ENCODE results near the gene CSRNP3. TPM values are rescaled to one million over a fixed set of nuclear protein-coding genes. Genes with fewer than 3 reads are reported as not detected.

Gene CSRNP3, protein sequence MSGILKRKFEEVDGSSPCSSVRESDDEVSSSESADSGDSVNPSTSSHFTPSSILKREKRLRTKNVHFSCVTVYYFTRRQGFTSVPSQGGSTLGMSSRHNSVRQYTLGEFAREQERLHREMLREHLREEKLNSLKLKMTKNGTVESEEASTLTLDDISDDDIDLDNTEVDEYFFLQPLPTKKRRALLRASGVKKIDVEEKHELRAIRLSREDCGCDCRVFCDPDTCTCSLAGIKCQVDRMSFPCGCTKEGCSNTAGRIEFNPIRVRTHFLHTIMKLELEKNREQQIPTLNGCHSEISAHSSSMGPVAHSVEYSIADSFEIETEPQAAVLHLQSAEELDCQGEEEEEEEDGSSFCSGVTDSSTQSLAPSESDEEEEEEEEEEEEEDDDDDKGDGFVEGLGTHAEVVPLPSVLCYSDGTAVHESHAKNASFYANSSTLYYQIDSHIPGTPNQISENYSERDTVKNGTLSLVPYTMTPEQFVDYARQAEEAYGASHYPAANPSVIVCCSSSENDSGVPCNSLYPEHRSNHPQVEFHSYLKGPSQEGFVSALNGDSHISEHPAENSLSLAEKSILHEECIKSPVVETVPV
- polyA plus RNA-seq (2012; ENCODE audit: missing spikeins) = 0.11 TPM

DNA sequence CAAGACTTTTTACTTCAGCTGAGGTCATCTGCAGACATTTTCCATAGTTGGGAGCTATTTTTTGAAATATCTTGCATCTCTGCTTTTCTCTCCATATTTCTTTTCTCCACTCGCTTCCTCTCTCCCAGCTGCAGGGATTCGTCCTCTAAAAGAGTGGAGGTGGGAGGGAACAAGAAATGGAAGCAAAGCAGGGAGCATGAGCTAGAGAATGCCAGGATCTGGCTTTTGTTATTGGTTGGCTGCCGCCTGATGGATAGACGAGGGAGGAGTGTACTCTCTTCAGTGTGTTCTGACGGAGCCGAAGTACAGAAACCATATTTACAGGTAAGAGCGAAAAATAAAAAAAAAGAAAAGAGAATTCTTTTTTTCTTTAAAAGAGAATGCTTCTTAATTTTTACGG, at the start of gene CSRNP3:
Gene CSRNP3 (plus strand): TSS at position 282 of the 400 bp plus-strand sequence. CDS start 125,368 bp downstream, outside the sequence.
- DNase-seq (ENCODE audit: insufficient read length) (no peak), FAIRE-seq (no peak)
- TF ChIP-seq POLR2A (IDR thresholded peaks at IDR 0.05; ENCODE audit: low read depth, low read length) (no peak), TAF1 (IDR thresholded peaks at IDR 0.05; ENCODE audit: borderline replicate concordance, low read depth, low read length) (no peak), POLR2AphosphoS5 (IDR thresholded peaks at IDR 0.05; ENCODE audit: low read depth, low read length) (no peak)

DNA sequence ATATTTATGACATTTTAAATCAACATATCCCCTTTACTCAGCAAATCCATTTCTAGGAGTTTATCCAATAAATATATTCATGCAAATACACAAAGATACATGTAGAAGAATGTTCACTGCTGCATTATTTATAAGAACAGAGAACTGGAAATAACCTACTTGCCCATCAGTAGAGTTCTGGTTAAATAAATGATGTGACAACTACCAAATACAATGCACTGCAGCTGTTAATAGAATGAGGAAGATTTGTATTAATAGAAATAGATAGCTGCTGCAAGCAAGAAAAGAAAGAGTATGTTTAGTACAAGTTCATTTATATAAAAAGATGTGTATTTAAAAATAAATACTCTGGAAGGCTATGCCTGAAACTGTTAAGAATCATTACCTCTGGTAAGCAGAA, 49.3 kb upstream of the CSRNP3 start:
- DNase-seq (ENCODE audit: insufficient read length) (no peak), FAIRE-seq (no peak)
- no peak for TF ChIP-seq POLR2AphosphoS5 (IDR thresholded peaks at IDR 0.05; ENCODE audit: low read depth, low read length)
- TF ChIP-seq POLR2A (IDR thresholded peaks at IDR 0.05; ENCODE audit: low read depth, low read length) = no peak
- TF ChIP-seq TAF1 (IDR thresholded peaks at IDR 0.05; ENCODE audit: borderline replicate concordance, low read depth, low read length) = no peak

DNA sequence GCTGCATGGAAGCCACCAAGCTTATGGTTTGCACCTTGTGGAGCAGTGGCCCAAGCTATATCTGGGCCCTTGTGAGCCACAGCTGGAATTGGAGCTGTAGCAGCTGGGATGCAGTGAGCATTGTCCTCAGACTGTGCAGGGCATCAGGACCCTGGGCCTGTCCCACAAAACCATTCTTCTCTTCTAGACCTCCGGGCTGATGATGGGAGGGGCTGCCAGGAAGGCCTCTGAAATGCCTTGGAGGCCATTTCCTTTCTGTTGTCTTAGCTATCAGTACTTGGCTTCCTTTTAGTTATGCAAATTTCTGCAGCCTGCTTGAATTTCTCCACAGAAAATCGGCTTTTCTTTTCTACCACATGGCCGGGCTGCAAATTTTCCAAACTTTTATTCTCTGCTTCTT, 46.4 kb upstream of the CSRNP3 start:
- FAIRE-seq = no peak
- no peak for TF ChIP-seq TAF1 (IDR thresholded peaks at IDR 0.05; ENCODE audit: borderline replicate concordance, low read depth, low read length)
- TF ChIP-seq POLR2AphosphoS5 (IDR thresholded peaks at IDR 0.05; ENCODE audit: low read depth, low read length) = no peak
- no peak for TF ChIP-seq POLR2A (IDR thresholded peaks at IDR 0.05; ENCODE audit: low read depth, low read length)
- DNase-seq (ENCODE audit: insufficient read length) = no peak

DNA sequence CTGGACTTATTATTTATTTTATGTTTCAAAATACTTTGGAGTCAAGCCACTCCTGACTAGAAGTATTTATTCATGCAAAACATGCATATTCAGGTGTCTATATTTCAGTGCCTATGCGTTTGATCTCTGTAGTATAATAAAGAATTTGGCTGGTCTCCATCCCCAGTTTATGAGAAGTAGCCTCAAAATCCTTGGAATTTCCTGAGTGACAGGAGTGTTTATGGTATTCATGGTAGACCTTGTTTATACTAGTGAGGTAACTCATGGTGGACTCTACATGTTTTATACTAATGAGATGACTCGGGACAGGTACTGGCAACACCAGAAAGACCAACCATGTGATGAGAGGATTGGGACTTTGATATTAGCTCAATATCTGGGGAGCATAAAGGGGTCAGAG, 43.9 kb upstream of the CSRNP3 start:
- TF ChIP-seq POLR2A (IDR thresholded peaks at IDR 0.05; ENCODE audit: low read depth, low read length) (no peak), TAF1 (IDR thresholded peaks at IDR 0.05; ENCODE audit: borderline replicate concordance, low read depth, low read length) (no peak), POLR2AphosphoS5 (IDR thresholded peaks at IDR 0.05; ENCODE audit: low read depth, low read length) (no peak)
- FAIRE-seq (no peak), DNase-seq (ENCODE audit: insufficient read length) (no peak)

DNA sequence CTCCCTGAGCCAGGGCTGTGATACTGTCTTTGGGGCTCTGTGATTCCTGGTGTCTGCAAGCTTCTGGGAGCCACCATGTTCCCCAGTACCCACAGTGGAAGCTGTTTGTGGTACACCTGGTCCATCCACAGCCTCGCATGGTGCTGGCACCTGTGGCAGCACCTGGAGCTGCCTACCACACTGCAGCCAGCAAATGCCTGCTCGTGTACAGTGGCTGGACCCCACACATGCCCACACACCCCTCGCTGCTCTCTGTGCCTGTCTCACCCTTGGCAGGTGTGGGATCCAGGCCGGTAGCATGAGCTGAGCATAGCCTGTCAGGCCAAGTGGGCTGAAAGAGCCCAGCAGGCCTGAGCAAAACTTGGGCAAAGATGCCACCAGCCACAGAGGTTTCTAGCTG, 41.8 kb upstream of the CSRNP3 start:
- TF ChIP-seq TAF1 (IDR thresholded peaks at IDR 0.05; ENCODE audit: borderline replicate concordance, low read depth, low read length) (no peak), POLR2A (IDR thresholded peaks at IDR 0.05; ENCODE audit: low read depth, low read length) (no peak), POLR2AphosphoS5 (IDR thresholded peaks at IDR 0.05; ENCODE audit: low read depth, low read length) (no peak)
- no peak for FAIRE-seq
- no peak for DNase-seq (ENCODE audit: insufficient read length)

DNA sequence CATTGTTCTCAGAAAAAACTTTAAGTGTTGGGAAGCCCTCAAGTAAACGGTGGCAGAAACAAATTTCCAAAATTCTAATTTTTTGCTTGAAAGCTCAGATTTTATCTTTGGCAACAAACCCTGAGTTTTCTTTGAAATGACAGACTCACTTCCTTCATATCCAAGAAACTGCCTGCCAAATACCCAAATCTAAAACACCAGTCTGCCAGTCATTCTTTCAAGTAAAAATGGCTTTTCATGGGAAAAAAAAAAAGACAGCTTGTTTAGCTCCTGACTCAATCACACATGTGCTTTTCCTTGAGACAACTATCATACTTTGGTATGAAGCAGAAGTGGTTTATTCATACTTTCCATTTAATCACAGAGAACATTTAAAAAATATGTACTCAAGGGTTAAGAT, 40.6 kb upstream of the CSRNP3 start:
- TF ChIP-seq POLR2AphosphoS5 (IDR thresholded peaks at IDR 0.05; ENCODE audit: low read depth, low read length) (no peak), TAF1 (IDR thresholded peaks at IDR 0.05; ENCODE audit: borderline replicate concordance, low read depth, low read length) (no peak), POLR2A (IDR thresholded peaks at IDR 0.05; ENCODE audit: low read depth, low read length) (no peak)
- FAIRE-seq (no peak), DNase-seq (ENCODE audit: insufficient read length) (no peak)

DNA sequence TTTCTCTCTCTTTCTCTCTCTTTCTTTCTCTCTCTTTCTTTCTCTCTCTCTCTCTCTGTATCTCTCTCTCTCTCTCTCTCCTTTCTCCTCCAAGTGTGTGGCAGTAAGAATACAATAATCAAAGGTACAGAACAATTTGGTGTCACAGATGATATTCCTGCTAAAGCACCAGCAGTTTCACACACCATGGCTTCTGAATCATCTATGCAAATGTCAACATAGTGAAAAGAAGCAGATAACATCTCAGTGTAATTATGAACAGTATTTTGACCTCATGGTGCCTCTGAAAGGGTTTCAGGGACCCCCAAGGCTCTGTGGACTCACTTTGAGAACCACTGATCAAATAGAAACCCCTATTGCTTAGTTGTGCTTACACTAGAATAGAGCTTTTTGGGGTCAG, 38.5 kb upstream of the CSRNP3 start:
- DNase-seq (ENCODE audit: insufficient read length) = no peak
- FAIRE-seq = no peak
- TF ChIP-seq POLR2A (IDR thresholded peaks at IDR 0.05; ENCODE audit: low read depth, low read length) (no peak), TAF1 (IDR thresholded peaks at IDR 0.05; ENCODE audit: borderline replicate concordance, low read depth, low read length) (no peak), POLR2AphosphoS5 (IDR thresholded peaks at IDR 0.05; ENCODE audit: low read depth, low read length) (no peak)

DNA sequence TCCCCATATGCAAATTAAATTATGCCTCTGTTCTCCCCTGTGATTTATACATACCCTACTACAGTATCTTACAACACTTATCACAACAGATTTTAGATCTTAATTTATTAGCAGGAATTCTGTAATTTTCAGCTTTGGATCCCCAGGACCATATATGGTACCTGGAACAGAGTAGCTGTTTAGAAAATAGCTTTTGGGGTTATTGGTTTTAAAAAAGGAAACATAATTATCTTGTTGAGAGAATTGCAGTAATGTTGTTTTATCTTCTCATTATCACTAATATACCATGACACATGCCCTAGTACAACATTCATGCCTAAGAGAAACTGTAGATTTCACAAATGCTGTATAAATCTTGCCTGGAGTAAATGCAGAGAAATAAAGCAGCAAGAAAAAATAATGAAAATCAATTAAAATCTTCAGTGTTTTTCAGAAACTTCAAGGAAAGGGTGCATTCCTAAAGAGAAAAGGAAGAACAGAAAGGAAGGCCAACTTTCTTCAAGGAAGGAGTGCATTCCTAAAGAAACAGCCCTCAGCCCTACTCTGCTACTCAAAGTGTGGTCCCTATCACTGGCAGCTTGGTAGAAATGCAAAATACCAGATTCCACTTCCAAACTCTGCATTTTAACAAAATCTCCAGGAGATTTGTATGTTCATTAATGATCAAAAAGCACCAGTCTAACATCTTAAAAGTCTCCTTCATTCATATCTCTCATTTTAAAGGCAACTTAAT, 37.1 kb upstream of the CSRNP3 start:
- DNase-seq (ENCODE audit: insufficient read length) = no peak
- TF ChIP-seq POLR2A (IDR thresholded peaks at IDR 0.05; ENCODE audit: low read depth, low read length) = no peak
- no peak for TF ChIP-seq POLR2AphosphoS5 (IDR thresholded peaks at IDR 0.05; ENCODE audit: low read depth, low read length)
- TF ChIP-seq TAF1 (IDR thresholded peaks at IDR 0.05; ENCODE audit: borderline replicate concordance, low read depth, low read length) = no peak
- no peak for FAIRE-seq

DNA sequence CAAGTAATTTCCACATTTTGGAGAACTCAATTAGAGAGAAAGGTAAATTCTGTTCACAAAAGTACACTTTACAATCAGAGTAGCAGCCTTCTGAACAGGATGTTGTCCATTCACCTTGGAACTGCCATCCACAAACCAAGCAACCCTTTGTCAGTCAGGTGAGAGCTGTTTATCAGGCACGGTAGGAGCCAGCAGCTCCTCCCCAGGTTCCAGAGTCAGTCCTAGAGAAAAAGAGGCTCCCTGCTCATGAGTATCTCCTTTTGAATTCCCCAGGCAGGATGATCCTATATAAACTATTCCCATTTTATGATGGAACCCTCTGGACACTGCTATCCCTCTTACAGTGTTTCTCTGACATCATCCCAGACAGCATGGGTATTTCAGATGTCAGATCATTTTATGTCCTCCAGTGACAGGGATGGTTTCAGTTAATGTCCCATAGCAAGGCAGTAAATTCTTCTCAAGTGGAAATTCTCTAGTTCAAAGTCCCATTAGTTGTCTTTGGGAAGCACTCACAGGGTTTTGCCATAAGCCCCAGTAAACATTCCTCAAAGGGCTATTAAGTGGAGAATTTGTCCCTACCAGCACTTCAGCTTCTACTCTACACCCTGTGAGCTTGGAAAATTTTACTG, 34.5 kb upstream of the CSRNP3 start:
- no peak for TF ChIP-seq POLR2A (IDR thresholded peaks at IDR 0.05; ENCODE audit: low read depth, low read length)
- no peak for TF ChIP-seq POLR2AphosphoS5 (IDR thresholded peaks at IDR 0.05; ENCODE audit: low read depth, low read length)
- no peak for FAIRE-seq

DNA sequence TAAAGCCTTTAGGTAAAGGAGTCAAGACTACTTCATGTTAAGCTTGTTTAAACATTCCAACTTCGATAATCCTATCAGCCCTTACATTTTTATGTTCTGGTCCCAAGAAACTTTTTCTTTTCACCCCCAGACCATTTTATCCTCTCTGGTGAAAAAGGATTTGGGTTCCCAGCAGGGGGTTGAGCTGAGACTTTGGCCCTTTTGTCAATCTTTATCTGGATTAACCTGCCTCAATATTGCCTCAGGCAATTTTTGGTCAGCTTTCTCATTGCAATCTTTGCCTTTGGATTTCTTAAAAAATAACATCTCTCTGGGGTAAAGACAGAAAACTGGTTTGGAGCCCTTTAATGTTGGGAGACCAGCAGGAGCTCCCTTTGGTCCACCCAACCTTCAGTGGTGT, 33.9 kb upstream of the CSRNP3 start:
- FAIRE-seq (no peak), DNase-seq (ENCODE audit: insufficient read length) (no peak)
- no peak for TF ChIP-seq POLR2AphosphoS5 (IDR thresholded peaks at IDR 0.05; ENCODE audit: low read depth, low read length)
- no peak for TF ChIP-seq POLR2A (IDR thresholded peaks at IDR 0.05; ENCODE audit: low read depth, low read length)
- no peak for TF ChIP-seq TAF1 (IDR thresholded peaks at IDR 0.05; ENCODE audit: borderline replicate concordance, low read depth, low read length)

More for the DNA sequence above, 34.5 kb upstream of the CSRNP3 start:
- no peak for DNase-seq (ENCODE audit: insufficient read length)

DNA sequence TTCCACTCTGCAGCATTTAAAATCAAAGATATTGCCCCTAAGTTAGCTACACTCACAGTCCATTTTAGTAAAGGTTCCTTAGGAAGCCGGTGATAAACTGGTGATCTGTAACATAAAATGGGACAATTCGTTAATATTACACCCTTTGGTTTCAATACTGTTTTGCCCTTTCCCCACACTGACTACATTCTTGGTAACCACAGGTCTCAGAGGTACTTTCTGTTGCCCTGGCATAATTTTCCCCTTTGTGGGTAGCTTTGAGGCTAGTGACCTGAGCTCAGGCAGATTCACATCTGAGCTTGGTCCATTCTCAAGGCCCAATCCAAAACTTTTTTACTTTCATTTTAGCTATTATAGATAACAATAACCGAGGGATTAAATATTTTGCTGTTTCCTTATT, 32.9 kb upstream of the CSRNP3 start:
- no peak for DNase-seq (ENCODE audit: insufficient read length)
- TF ChIP-seq POLR2A (IDR thresholded peaks at IDR 0.05; ENCODE audit: low read depth, low read length) (no peak), TAF1 (IDR thresholded peaks at IDR 0.05; ENCODE audit: borderline replicate concordance, low read depth, low read length) (no peak), POLR2AphosphoS5 (IDR thresholded peaks at IDR 0.05; ENCODE audit: low read depth, low read length) (no peak)
- FAIRE-seq = no peak
